Amniotic stem cell (primary cell): ENCODE results near the gene OTOP2.
"Not testable (repeated sequence)": the region's sequence is repeated elsewhere in the genome, so short reads cannot be mapped to it uniquely, and the experiment has no call there.

Experiments
- DNase-seq: peaks from one replicate; lab custom pipeline; 2025; lab: John Stamatoyannopoulos, UW

Gene OTOP2

DNA sequence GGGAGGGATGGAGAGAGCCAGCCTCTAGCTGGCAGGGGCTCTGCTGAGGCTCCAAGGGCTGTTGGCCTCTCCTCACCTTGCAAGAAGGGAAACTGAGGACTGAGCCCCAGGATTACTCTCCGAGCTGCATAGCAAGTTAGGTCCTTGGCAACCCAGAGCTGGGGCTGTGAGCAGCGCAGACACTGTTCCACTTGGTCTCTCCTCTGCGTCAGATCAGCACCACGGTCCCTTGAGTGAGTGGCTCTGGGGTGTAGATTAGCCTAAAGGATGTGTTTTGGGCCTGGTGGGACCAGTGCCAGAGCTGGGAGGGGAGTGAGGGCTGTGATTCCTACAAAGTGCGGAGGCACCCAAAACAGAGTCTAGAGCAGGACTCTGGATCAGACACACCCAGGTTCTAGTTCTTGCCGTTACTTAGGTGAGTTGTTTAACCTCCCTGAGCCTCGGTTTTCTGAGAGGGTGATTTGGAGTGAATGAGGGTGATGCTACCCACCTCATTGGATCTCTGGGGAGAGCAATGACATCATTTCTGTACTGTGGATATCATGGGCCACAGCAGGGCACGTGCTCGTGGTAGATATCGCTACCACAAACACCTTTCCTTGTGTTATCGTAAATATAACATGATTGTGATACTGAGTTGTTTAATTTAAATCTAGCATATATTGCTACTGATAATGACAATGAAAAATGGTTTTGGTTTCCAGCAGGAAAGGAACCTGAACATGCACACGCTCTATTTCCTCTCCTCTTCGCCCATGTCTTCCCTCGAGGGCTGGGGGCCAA, 22.5 kb upstream of the OTOP2 start:
- no peak for DNase-seq

GRCh38 chr17:74903034-74903433, 21.0 kb upstream of the OTOP2 start:
- DNase-seq: no peak

GRCh38 chr17:74903671-74904070, 20.4 kb upstream of the OTOP2 start:
- DNase-seq: no peak

DNA sequence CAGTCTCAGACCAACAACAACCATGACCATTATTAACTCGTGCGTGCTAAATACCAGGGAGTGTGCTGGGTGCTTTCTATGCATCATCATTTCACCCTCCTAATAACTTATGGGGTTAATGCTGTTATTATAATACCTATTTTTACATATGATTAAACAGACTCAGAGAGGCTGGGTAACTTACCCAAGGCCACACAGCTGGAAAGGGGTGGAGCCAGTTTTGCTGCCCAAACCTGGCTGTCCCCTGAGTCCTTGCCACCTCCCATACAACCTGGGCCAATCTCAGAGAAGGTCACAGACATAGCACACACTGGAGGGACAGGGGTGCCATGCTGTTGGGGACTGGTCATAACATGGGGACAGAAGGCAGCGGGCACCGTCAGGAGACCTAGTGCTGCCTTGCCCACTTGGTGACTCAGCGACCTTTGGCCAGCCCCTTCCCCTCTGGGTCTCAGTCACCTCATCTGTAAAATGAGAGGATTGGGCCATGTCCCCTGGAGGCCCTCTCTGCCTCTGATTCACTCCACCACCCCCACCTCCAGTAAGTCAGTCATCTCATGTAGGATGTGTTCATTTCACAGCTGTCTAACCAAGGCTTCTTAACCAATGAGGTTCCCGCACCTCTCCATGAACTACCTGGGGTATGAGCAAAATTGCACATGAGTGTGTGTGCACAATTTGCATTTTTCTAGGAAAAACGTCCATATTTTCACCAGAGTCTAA, 19.2 kb upstream of the OTOP2 start:
- no peak for DNase-seq

DNA sequence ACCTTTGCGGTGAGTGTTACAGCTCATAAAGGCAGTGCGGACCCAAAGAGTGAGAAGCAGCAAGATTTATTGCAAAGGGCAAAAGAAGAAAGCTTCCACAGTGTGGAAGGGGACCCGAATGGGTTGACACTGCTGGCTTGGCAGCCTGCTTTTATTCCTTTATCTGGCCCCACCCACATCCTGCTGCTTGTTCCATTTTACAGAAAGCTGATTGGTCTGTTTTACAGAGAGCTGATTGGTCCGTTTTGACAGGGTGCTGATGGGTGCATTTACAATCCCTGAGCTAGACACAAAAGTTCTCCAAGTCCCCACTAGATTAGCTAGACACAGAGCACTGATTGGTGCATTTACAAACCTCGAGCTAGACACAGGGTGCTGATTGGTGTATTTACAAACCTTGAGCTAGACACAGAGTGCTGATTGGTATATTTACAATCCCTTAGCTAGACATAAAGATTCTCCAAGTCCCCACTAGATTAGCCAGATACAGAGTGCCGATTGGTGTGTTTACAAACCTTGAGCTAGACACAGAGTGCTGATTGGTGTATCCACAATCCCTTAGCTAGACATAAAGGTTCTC, 17.8 kb upstream of the OTOP2 start:
- not testable (repeated sequence) for DNase-seq

DNA sequence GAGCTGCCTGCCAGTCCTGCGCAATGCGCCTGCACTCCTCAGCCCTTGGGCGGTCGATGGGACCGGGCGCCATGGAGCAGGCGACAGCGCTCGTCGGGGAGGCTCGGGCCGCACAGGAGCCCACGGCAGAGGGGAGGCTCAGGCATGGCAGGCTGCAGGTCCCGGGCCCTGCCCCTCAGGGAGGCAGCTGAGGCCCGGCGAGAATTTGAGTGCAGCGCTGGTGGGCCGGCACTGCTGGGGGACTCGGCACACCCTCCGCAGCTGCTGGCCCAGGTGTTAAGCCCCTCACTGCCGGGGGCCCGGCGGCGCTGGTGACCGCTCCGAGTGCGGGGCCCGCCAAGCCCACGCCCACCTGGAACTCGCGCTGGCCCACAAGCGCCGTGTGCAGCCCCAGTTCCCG, 17.1 kb upstream of the OTOP2 start:
- no peak for DNase-seq

DNA sequence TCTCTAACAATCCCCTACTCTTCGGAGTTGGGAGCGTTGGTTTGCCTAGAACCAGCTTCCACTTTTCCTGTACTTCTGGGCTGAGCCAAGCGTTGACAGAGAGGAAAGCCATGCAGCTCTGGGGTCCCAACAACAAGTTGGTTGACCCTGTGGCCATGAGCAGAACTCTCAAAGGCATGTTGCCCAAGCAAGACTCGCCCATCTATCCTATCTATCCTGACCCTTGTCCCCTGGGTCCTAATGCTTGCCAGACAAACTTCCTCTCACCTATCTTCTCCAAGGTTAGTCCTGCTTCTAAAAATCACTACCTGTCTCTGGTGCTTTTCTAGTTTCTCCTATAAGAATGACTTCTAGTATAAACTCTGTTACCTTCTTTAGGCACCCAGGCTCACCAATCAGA, 15.0 kb upstream of the OTOP2 start:
- not testable (repeated sequence) for DNase-seq

- DNase-seq: not testable (repeated sequence)
Observed at GRCh38 chr17:74911423-74911822, 12.7 kb upstream of the OTOP2 start.

DNA sequence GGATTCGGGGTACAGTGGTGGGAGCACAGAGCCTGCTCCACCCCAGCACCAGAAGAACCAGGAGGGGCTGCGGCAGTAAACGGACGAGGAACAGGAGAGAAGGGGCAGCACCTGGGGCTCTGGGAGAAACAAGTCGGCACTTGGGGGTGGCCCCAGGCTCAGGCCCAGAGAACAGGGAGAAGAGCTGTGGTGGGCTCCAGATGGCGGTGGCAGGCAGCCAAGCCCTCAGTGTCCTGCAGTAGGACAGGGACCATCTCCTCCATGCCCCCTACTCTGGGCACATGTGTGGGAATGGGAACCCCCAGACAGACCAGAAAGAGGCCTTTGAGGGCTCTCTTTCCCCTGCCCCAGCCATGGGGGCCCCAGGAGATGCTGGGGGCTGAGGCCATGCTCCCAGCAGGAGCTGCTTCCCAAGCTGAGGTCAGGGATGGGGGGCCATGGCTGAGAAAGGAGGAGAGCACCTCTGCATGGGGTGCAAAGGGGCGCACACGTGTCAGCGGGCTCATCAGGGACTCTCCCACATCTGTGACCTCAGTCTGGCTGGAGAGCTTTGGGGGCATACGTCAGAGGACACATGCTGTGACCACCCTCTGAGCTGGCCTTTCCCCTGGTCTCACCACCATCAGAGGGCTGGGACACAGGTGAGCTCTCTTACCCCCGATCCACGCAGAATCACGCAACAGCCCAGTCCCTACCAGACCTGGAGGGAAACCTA, 7.8 kb upstream of the OTOP2 start:
- no peak for DNase-seq

DNA sequence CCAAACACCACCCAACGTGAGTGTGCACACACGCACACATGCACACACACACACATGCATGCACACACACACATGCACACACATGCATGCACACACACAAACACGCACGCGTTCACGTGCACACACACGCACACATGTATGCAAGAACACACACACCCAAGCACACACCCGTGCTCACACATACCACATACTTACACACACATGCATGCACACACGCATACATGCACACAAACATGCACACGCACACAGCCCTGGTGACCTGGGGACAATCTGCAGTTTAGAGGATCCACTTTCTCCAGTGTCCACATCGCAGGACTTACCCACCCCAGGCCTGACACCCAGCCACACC, 7.2 kb upstream of the OTOP2 start:
- no peak for DNase-seq

DNA sequence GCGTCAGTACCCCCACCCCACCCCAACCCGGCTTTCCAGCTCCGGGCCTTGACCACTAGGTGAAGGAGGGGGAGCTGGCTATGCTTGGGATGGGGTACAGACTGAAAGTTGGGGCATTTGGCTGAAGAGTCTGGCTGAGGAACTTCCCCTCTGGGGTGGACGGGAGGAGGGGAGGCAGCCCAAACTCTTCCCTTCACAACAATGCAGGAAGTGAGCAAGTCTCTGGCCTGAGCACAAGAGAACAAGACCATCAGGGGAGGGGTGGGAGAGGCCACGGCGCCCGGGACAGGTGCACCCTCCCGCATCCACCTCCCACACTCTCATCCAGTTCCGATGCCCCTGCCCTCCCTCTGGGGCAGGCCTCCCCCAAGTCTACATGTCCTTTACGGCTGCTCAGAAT, 6.6 kb upstream of the OTOP2 start:
- DNase-seq: no peak

- DNase-seq: no peak
Observed at GRCh38 chr17:74918906-74919305, 5.2 kb upstream of the OTOP2 start.

DNA sequence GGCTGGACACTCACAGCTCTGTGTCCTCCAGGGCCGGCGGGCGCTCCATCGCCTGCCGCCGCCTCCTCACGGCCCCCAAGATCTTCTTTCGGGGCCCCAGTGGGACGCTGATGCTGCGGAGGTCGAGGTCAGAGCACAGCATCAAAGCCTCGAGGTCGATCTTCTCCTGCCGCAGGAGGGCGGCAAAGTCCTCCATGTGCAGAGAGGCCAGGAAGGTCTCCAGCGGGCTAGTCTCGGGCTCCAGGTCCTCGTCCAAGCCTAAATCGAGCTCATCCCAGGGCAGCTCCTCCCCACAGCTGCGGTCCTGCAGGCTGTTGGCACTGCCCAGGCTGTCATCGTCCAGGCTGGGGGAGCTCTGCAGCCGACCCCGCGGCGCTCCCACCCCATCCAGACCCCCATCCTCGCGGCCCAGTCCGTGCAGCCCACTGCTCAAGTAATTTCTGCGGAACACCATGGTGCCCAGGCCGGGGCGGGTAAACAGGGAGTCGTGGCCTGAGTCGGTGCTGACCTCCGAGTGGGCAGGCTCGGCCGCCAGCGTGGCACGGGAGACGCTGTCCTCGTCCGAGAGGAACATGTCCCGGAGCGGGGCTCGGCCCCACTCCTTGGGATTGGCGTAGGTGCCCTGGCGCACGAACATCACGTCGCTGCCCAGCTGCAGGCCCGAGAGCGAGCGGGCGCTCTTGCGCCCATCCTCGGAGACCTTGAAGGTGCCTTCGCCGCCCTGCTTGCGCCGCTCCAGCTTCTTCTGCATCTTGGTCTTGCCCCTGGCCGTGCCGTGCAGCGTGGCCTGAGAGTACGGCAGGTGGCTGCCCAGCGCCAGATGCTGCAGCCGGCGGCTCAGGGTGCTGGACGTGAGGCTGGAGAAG, 4.4 kb upstream of the OTOP2 start:
- no peak for DNase-seq

DNA sequence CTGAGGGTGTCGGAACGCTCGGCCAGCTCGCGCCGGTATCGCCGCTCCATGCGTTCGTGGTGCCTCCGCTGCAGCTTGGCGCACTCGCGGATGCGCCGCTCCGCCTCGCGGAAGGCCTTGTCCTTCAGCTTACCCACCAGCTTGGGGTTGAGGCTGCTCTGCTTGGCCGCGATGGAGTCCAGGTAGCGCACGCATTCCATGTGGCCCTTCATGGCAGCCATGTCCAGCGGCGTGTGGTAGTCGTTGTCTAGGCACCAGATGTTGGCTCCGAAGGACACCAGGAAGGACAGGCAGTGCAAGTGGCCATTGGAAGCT, 3.8 kb upstream of the OTOP2 start:
- no peak for DNase-seq

DNA sequence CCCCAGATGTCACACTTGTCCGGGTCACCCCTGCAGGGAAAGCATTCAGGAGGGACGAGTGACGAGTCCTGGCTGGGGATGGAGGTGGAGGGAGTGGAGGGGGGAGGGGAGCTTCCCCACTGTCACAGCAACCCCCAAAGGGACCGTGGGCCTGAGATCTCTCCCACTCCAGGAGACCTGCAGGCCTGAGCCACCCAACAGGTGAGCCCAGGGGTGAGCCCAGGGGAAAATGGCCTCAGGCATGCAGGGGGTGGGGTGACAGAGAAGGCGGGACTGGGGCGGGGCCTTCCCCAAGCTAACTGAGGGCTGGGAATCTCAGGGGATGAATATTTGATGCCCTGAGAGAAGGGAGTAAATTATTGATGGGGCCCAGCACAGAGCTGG, 3.4 kb upstream of the OTOP2 start:
- DNase-seq: no peak

GRCh38 chr17:74921026-74921681, 2.9 kb upstream of the OTOP2 start:
- DNase-seq: no peak

DNA sequence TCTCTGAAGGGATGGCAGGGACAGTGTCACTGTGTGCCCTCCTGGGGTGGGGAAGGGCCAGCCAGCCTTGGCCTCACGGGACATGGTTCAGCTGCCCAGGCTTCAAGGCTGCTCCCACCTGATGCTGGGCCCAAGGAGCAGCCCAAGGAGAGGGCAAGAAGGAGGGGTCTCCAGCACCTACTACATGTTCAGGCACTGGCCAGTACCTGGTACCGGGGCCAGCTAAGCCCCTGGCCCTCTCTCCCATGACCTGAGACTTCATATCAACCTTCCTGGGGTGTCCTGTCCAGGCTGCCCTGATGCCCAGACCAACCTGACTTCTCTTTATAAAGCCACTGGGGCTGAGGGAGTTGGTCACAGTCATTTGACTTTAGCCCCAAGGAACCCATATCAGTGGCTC, 2.3 kb upstream of the OTOP2 start:
- DNase-seq: no peak

- DNase-seq: no peak
Observed at GRCh38 chr17:74922172-74922571, 1.9 kb upstream of the OTOP2 start.

DNA sequence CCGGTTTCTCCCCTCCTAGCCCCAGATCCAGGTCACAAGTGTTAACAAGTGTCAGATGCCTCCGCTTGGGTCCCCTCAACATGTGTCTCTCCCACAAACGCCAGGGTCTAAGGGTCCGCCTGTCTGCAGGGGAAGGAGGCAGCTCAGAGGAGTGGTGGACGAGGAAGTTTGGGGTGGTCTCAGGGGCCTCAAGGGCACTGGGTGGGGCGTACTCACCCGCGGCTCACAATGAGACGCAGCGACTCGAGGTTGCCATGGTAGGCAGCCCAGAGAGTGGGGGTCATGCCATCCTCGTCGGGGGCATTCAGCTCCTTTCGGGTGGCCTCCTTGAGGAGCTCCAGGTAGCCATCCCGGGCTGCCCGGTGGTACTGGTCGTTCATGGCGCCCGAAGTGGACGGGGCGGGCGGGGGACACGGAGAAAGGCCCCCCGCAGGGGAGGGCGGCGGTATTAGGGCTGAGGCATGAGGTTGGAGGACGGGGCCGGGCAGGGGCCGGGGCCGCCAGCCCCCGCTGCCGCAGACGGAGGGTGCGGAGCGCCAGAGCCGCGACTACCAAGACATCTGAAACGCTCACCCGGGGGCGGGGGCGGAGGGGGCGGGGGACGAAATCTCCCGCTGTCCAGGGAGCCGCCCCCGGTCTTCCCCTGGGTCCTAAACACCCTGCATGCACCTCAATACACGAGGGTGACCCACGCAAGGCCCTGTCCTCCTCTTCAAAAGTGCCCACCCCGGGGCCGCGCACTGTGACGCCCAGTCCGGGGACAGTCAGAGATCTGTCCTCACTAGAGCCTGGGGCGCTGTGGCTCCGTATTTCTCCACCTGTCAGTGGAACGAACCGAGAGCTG, 1.2 kb upstream of the OTOP2 start, which contains the start of gene USH1G:
TSS of gene USH1G (minus strand) at position 562 of the 844 bp plus-strand sequence. CDS start at position 380, 182 bp downstream.
- no peak for DNase-seq

- DNase-seq: no peak
Observed at GRCh38 chr17:74923538-74924249, 379 bp upstream of the OTOP2 start.
